Activated T-helper 1 cell treated with Interleukin-2 at 50 U/mL for 16 hours (primary cell): ENCODE data around the gene DTD2.

ENCODE experiments used
- DNase-seq: peaks from one replicate; pipeline ENCODE4 v3.0.0-alpha.2; 2020; ENCODE audit warnings: low read depth

Gene DTD2

GRCh38 chr14:31405106-31405505 lies 52.2 kb downstream of the DTD2 start:
- DNase-seq, result no peak

GRCh38 chr14:31403707-31404106 lies 53.6 kb downstream of the DTD2 start:
- no peak for DNase-seq

DNA sequence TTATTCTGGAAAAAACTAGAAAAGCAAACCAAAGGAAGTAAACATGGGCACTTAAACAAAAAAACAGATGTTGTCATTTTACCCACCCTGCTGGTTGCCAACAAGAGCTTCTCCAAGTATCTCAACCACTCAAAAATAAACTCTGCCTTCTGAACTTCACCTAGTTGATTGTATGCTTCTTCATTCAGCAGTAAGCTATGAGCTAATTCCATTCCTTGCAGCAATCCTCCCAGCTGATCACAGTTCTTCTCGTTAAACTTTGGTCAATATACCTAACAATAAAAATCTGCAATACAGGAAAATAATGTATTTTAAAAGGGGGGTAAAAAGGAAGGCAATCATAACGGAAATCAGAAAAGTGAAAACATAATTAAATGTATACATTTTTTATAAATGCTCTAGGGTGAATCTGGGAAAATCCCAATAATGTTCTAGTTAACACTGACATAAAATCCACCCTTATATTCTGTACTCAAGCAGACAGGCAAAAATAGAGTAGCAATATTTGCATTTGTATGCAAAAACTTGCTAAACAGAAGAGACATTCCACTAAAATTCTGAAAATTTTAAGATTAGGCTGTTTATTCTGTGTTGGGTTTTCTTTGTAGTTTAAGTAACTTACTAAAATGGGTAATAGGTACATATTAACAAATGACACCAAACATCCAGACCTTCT lies 54.4 kb downstream of the DTD2 start:
- no peak for DNase-seq

- no peak for DNase-seq
Measured at GRCh38 chr14:31401369-31401932, 55.9 kb downstream of the DTD2 start.

GRCh38 chr14:31400031-31400638 lies 57.2 kb downstream of the DTD2 start:
- no peak for DNase-seq
